Muscle of back (tissue), 11 donors: ENCODE data around the gene POU2AF1. TPM values are rescaled to one million over a fixed set of nuclear protein-coding genes. Genes with fewer than 3 reads are reported as not detected.
"Not testable (repeated sequence)": the region's sequence is repeated elsewhere in the genome, so short reads cannot be mapped to it uniquely, and the experiment has no call there.

Source experiments
- DNase-seq, 3 donors: peaks; one replicate each; pipeline versions ENCODE4 v3.0.0 to v3.0.0-alpha.2; 2013
- polyA plus RNA-seq, 10 donors: library from polyadenylated mRNA; unstranded; fragments of 120-200 nt; gene quantifications; one replicate each; pipeline ENCODE4 v1.2.1, GENCODE V29; 2013; ENCODE audit not compliant: insufficient read length in 10 of 10

The POU2AF1 gene
- polyA plus RNA-seq, 10 donors = 0.06 to 0.45 (median 0.27) TPM; not detected in 1

GRCh38 chr11:111320728-111321568, 58.1 kb downstream of the POU2AF1 start:
- DNase-seq = no peak

- not testable (repeated sequence) for DNase-seq
These were observed 58.9 kb downstream of the POU2AF1 start for GRCh38 chr11:111320199-111320598.

- no peak for DNase-seq
These were observed 59.8 kb downstream of the POU2AF1 start for GRCh38 chr11:111319296-111319695.

GRCh38 chr11:111312076-111312475, 67.0 kb downstream of the POU2AF1 start:
- no peak for DNase-seq

GRCh38 chr11:111310723-111311122, 68.4 kb downstream of the POU2AF1 start:
- DNase-seq = no peak

GRCh38 chr11:111310088-111310487, 69.0 kb downstream of the POU2AF1 start:
- no peak for DNase-seq

GRCh38 chr11:111309215-111309915, 69.7 kb downstream of the POU2AF1 start:
- no peak for DNase-seq

GRCh38 chr11:111308140-111308539, 70.9 kb downstream of the POU2AF1 start:
- DNase-seq = peak in 2 of 3 donors; percentile 52 to 59

GRCh38 chr11:111307472-111308108, 71.5 kb downstream of the POU2AF1 start:
- DNase-seq = no peak

- DNase-seq = no peak
These were observed 72.8 kb downstream of the POU2AF1 start for GRCh38 chr11:111306321-111306720.

- DNase-seq = no peak
These were observed 73.2 kb downstream of the POU2AF1 start for GRCh38 chr11:111305876-111306275.

GRCh38 chr11:111305162-111305802, 73.8 kb downstream of the POU2AF1 start:
- peak in 1 of 3 donors; percentile 41 for DNase-seq

- DNase-seq = peak in 1 of 3 donors; percentile 77
These were observed 75.6 kb downstream of the POU2AF1 start for GRCh38 chr11:111303461-111303860.

- DNase-seq = no peak
These were observed 76.8 kb downstream of the POU2AF1 start for GRCh38 chr11:111302298-111302697.

Other genes with a start within 250 kb of the POU2AF1 start
- not detected for gene POU2AF2, start 133.6 kb downstream of the POU2AF1 start, polyA plus RNA-seq
- 1 to 10 TPM; 2.3 to 6.2 (median 4.0) TPM for gene POU2AF3, start 80.7 kb downstream of the POU2AF1 start, polyA plus RNA-seq
- gene BTG4, start 133.1 kb upstream of the POU2AF1 start, polyA plus RNA-seq = not detected
- under 1 TPM in 8 of 10 donors, not detected in 2; 0.04 to 0.19 (median 0.09) TPM for gene HOATZ, start 135.5 kb upstream of the POU2AF1 start, polyA plus RNA-seq
- gene LAYN, start 161.4 kb upstream of the POU2AF1 start, polyA plus RNA-seq = 1 to 10 TPM; 4.1 to 8.9 (median 6.9) TPM
- gene SIK2, start 223.2 kb upstream of the POU2AF1 start, polyA plus RNA-seq = 10 to 100 TPM; 17.7 to 33.1 (median 21.9) TPM